Measurements from ENCODE around the gene DYNLRB1. TPM values are rescaled to one million over a fixed set of nuclear protein-coding genes. Genes with fewer than 3 reads are reported as not detected.

DYNLRB1 gene
- total and polyA plus RNA-seq, 2 of the 13 experiments (the other 11 are each of a cell fraction or from before 2014, with no cell fraction given), result 140 to 244 TPM

DNA sequence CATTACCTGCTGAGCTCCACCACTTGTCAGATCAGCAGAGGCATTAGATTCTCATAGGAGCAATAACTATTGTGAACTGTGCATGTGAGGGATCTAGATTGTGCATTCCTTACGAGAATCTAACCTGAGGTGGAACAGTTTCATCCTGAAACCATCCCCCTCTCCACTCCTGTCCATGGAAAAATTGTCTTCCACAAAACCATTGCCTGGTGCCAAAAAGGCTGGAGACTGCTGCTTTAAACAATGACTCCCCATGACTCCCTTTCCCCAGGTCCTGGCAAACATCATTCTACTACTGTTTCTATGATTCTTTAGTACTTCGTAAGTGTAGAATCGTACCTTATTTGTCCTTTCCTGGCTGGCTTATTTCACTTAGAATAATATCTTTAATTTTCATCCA, 9.7 kb upstream of the DYNLRB1 start:
- no peak overlapping the region for H2AFZ ChIP-seq (ENCODE audit: low read length)
- DNase-seq (ENCODE audit: low spot score), result no peak
- H3K27me3 ChIP-seq (ENCODE audit: control insufficient read depth in 1 of 2, insufficient read depth in 2 of 2, low read length in 2 of 2), result no peaks in the 10 kb centered on the region
- H3K27ac ChIP-seq (ENCODE audit: extremely low read length, insufficient read depth, low read length), result no peak overlapping the region
- 97% methylated on average over 3 of the region's 3 CpGs for WGBS (ENCODE audit: low lambda C conversion rate)
- CTCF ChIA-PET (ENCODE audit: low intra/inter-chr PET ratio, low total read pairs), result no interaction called here
- POLR2A ChIA-PET, result interaction anchor here (1.4 kb wide), 1 partner anchor 9 kb away, joined by 3 read pairs; no protein-coding TSS in a partner anchor
- in situ Hi-C loops (cut with HindIII; ENCODE audit: extremely low pct_ligation_motif_present, low pct_unique_long_range_greater_than_20kb) (no loop called here), intact Hi-C loops (cut with micrococcal nuclease; ENCODE audit: unreplicated experiment) (no loop called here)
- H3K9ac ChIP-seq (ENCODE audit: insufficient read depth, low read depth, low read length), result no peak overlapping the region
- no peak for FAIRE-seq
- H3K4me1 ChIP-seq (ENCODE audit: insufficient read depth, low read length), result peaks cover 12% of the 10 kb centered on the region
- ATAC-seq, result no peak
- no peaks in the 10 kb centered on the region for H4K20me1 ChIP-seq (ENCODE audit: insufficient read depth, low read length)
- TF ChIP-seq ZNF709 (CRISPR knock-in tag; IDR thresholded peaks at IDR 0.05) (0 out of 2 replicates have a peak, but pooled peaks have one; percentile 25), RFXANK (CRISPR knock-in tag; IDR thresholded peaks at IDR 0.05) (no peak), ZNF3 (CRISPR knock-in tag; IDR thresholded peaks at IDR 0.05) (no peak), HNRNPK (IDR thresholded peaks at IDR 0.05; ENCODE audit: low read depth, low read length, poor library complexity, severe bottlenecking) (no peak), FOXP1 (IDR thresholded peaks at IDR 0.05) (no peak), FOXP1 (CRISPR knock-in tag; IDR thresholded peaks at IDR 0.05) (no peak), ZNF747 (CRISPR knock-in tag; IDR thresholded peaks at IDR 0.05; ENCODE audit: borderline replicate concordance) (no peak), POLR2AphosphoS5 (IDR thresholded peaks at IDR 0.05; ENCODE audit: low read depth, low read length) (0 out of 2 replicates have a peak, but pooled peaks have one; percentile 16), SIX1 (CRISPR knock-in tag; IDR thresholded peaks at IDR 0.05; ENCODE audit: borderline replicate concordance) (no peak), KDM2A (CRISPR knock-in tag; IDR thresholded peaks at IDR 0.05; ENCODE audit: borderline replicate concordance, low read depth) (no peak), GATAD2A (CRISPR knock-in tag; IDR thresholded peaks at IDR 0.05) (no peak)
- TF ChIP-seq, protein P1, sequence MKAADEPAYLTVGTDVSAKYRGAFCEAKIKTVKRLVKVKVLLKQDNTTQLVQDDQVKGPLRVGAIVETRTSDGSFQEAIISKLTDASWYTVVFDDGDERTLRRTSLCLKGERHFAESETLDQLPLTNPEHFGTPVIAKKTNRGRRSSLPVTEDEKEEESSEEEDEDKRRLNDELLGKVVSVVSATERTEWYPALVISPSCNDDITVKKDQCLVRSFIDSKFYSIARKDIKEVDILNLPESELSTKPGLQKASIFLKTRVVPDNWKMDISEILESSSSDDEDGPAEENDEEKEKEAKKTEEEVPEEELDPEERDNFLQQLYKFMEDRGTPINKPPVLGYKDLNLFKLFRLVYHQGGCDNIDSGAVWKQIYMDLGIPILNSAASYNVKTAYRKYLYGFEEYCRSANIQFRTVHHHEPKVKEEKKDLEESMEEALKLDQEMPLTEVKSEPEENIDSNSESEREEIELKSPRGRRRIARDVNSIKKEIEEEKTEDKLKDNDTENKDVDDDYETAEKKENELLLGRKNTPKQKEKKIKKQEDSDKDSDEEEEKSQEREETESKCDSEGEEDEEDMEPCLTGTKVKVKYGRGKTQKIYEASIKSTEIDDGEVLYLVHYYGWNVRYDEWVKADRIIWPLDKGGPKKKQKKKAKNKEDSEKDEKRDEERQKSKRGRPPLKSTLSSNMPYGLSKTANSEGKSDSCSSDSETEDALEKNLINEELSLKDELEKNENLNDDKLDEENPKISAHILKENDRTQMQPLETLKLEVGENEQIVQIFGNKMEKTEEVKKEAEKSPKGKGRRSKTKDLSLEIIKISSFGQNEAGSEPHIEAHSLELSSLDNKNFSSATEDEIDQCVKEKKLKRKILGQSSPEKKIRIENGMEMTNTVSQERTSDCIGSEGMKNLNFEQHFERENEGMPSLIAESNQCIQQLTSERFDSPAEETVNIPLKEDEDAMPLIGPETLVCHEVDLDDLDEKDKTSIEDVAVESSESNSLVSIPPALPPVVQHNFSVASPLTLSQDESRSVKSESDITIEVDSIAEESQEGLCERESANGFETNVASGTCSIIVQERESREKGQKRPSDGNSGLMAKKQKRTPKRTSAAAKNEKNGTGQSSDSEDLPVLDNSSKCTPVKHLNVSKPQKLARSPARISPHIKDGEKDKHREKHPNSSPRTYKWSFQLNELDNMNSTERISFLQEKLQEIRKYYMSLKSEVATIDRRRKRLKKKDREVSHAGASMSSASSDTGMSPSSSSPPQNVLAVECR (CRISPR knock-in tag; IDR thresholded peaks at IDR 0.05; ENCODE audit: borderline replicate concordance), result no peak
- TF ChIP-seq, protein P2, sequence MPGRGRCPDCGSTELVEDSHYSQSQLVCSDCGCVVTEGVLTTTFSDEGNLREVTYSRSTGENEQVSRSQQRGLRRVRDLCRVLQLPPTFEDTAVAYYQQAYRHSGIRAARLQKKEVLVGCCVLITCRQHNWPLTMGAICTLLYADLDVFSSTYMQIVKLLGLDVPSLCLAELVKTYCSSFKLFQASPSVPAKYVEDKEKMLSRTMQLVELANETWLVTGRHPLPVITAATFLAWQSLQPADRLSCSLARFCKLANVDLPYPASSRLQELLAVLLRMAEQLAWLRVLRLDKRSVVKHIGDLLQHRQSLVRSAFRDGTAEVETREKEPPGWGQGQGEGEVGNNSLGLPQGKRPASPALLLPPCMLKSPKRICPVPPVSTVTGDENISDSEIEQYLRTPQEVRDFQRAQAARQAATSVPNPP (CRISPR knock-in tag; IDR thresholded peaks at IDR 0.05), result no peak
- peaks cover 27 to 66% of the 10 kb centered on the region in 2 experiments for H3K36me3 ChIP-seq (replicated peaks in 1 of 2; ENCODE audit: control insufficient read depth in 1 of 2, insufficient read depth in 2 of 2, low read length in 2 of 2)
- H3K79me2 ChIP-seq (ENCODE audit: insufficient read depth, low read length), result no peaks in the 10 kb centered on the region
- H3K9me3 ChIP-seq (ENCODE audit: low read length), result no peaks in the 10 kb centered on the region
- H3K4me3 ChIP-seq (replicated peaks in 1 of 3; ENCODE audit: insufficient read depth in 1 of 3, low read depth in 2 of 3, low read length in 3 of 3), result no peak overlapping the region
- no TSS peak for BruUV-seq (replicated peaks)
- H3K4me2 ChIP-seq (ENCODE audit: low read depth, low read length), result no peak overlapping the region

All from HepG2 (cell line).